DMS 273 (cell line): ENCODE measurements around the gene SLC30A4.
"Not testable (repeated sequence)": the region's sequence is repeated elsewhere in the genome, so short reads cannot be mapped to it uniquely, and the experiment has no call there.

Experiments
- DNase-seq: peaks from one replicate; lab custom pipeline; 2025; ENCODE audit not compliant: unreplicated experiment; lab: John Stamatoyannopoulos, UW

SLC30A4 gene

DNA sequence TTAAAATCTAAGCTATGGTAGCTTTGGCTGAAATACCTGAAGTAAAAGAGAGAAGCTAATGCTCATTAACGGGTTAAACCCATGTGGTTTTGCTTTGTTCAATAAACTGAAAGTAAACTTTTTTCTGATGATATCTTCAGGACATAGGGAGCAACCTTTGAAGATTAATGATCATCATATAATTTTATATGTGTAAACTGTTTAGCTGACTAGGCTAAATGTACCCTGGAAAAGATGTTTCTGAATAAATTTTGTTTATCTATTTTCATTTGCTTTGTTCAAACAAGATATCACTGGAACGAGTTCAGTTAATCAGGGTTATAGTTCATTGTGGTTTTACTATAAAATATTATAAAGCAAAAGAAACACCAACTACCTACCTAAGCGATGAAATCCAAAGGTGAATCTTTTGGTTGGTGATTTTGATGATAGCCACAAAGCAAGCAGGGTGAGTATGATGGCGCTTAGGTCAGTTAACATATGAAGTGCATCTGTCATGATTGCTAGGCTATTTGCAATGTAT, 11.7 kb downstream of the SLC30A4 start:
- no peak for DNase-seq

DNA sequence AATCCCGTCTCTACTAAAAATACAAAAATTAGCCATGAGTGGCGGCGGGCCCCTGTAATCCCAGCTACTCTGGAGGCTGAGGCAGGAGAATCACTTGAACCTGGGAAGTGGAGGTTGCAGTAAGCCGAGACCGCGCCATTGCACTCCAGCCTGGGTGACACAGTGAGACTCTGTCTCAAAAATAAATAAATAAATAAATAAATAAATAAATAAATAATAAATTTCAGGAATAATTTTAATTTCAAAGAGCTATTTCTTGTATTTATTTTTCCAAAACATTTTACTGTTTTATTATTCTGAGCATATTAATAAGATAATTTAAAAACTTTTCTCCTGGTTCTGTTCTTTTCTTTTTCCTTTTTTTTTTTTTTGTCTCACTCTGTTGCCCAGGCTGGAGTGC, 15.4 kb downstream of the SLC30A4 start:
- not testable (repeated sequence) for DNase-seq

DNA sequence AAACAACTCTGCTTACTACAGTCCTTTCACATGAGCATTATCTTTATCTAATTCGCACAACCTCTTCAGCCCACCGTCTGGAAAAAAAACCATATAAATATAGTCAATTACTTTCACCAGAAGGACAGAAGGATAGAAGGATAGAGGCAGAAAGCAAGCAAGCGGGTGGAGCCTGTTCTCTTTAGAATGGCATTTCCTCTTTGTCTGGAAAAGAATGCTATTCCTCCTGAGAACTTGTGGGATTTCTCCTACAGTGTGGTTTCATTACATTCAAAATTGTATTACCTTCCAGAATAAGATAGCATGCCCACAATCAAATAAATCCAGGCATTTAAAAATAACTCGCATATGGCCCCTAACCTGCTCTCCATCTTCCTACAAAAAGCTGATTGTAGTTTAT, 23.1 kb downstream of the SLC30A4 start:
- DNase-seq = no peak

DNA sequence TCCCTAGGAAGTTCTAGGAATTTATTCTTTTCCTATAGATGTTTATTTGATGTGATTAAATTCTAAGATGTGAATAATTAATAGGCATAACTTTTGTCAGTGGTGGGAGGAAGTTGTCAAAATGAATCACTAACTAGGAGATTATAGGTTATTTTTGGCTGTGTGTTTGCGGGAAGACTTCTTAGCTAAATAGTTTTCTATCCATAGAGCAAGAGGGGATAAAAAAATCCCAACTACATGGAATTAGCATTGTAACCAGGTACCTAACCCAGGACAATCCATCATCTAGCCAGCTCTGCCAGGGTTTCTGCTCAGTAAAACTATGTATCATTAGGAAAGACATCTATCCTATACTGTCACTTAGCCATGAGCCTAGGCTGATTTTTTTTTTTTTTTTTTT, 23.9 kb downstream of the SLC30A4 start:
- DNase-seq = no peak

DNA sequence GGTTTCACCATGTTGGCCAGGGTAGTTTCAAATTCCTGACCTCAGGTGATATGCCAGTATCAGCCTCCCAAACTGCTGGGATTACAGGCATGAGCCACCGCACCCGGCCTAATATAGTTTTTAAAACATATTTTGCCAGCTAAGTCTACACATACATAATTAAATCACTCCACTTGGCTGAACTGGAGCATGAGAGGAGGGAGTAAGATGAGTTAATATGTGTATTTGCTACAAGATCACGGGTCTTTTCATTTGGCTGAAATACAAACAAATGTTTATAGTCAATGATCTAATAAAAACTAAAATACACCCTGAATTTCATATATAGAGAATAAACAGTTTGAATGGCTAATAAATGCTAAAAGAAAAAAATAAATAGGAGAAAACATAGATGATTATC, 25.3 kb downstream of the SLC30A4 start:
- no peak for DNase-seq

DNA sequence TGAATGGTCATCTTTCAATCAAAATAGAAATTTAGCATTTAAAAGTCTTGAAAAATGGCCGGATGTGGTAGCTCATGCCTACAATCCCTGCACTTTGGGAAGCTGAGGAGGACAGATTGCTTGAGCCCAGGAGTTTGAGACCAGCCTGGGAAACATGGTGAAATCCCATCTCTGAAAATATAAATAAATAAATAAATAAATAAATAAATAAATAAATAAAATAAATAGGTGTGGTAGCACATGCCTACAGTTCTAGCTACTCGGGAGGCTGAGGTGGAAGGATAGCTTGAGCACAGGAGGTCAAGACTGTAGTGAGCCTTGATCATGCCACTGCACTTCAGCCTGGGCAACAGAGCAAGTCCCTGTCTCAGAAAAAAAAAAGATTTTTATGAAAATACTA, 25.9 kb downstream of the SLC30A4 start:
- no peak for DNase-seq

DNA sequence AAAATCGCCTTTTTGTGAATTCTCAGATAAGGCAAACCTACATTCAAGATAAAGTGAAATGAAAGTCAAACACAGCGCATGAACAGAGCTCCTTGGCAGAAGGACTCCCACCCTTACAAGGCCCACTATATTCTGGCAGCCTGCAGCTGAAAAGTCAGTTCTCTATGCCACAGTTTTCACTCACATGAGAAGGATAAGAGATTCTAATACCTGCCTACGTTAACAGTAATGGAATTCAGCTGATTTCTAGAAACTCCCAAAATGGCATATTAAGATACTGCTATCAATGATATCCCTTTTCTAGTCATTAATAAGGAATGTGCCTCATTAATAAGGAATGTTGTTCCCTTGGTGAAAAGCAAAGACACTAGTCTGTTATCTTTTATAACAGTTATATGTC, 27.0 kb downstream of the SLC30A4 start:
- no peak for DNase-seq

DNA sequence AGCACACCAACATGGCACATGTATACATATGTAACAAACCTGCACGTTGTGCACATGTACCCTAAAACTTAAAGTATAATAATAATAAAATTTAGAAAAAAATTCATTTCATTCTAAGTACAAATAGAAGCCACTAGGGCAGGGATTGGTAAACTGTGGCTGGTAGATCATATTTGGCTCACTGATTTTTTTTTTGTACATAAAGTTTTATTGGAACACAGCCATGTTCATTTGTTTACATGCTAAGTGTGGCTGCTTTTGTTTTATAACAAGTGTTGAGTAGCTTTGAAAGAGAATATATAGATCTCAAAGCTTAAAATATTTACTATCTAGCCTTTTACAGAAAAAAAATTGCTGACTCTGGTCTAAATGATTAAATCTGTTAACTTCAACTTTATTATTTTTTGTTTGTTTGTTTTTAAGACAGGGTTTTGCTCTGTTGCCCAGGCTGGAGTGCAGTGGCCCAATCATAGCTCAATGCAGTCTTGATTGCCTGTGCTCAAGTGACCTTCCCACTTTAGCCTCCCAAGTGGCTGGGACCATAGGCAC, 32.8 kb downstream of the SLC30A4 start:
- no peak for DNase-seq

DNA sequence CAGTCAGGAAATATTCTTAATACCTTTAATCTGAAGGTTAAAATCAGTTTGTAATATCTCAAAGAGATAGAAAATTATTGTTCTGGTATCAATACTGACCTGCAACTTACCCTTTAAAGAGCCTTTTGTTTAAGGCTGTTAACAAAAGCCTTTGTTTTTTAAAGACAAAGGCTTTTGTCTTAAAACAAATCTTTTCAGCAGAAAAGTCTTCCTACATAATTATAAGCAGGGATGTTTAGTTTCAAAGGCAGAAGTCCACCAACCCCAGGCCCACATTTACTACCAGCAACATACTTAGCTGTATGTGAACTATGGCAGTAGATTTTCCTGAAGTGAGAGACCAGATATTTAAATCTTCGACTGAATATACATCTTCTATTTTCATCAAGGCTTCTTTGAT, 36.2 kb downstream of the SLC30A4 start:
- DNase-seq = no peak

DNA sequence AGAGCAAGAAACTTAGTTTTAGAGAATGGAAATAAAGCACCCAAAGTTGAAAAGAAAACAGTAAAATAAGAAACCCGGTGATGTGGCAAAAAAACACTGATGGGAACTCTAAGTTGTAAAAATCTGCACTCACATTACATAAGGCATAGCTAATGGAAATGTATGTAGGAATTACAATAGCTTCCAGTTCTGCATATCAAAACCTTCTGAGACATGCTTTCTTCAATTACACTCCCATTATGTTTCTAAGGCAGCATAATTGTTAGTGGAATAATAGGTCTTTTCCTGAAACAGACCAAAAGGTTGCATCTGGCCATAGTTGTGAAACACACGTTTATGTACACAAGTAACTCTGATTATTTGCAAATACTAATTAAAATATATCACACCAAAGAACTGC, 41.4 kb downstream of the SLC30A4 start:
- DNase-seq = no peak

DNA sequence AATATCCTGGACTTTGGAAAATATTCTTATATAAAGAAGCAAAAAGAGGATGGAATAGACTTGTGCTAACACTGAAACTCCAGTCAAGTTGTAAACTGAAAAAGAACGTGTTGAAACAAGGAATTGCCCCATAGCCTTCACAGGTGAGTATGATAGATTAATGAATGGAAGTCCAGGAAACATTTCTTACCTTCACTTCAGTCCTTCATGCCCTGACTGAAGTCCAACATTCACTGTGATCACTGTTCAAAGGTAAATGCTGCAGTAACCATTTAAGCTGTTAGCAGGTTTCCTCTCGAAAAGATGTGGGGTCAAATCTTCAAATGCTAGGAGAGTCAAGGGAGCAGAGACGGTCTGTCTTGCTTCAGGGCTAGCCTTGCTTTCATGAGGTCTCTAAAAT, 46.1 kb downstream of the SLC30A4 start:
- DNase-seq = no peak

DNA sequence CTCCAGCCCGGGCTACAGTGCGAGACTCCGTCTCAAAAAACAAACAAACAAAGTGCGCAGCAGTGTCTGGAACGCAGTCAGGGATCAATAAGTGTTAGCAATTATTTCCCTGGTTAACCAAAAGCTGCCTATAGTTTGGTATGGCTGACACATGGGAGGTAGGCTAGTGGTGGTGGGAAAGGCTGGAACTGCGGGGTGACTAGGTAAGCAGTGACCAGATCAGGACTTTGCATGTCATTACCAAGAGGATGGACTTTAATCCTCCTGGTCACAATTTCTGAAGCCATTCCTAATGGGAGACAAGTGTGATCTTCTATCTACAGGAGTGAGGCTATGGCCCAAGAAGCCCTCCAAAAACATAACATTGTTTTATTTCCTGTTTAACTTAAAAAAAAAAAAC, 47.8 kb downstream of the SLC30A4 start:
- no peak for DNase-seq

DNA sequence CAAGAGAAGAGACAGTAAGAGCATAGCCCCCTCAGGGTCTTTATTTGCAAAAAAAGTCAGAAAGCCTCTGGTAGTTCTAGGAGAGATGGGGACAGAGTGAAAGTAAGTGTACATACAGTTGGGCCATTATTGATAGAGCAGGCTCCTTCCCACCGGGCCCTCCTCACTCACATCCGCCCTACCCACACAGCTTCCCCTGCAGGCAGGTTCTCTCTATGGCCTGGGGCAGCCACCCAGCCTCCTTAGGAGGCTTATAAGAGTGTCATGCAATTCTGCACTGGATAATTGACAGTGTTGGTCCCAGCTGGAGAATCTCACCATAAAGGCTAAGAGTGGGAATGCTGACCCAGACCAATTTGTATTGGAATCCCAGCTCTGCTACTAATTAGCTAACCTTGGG, 49.5 kb downstream of the SLC30A4 start:
- no peak for DNase-seq

DNA sequence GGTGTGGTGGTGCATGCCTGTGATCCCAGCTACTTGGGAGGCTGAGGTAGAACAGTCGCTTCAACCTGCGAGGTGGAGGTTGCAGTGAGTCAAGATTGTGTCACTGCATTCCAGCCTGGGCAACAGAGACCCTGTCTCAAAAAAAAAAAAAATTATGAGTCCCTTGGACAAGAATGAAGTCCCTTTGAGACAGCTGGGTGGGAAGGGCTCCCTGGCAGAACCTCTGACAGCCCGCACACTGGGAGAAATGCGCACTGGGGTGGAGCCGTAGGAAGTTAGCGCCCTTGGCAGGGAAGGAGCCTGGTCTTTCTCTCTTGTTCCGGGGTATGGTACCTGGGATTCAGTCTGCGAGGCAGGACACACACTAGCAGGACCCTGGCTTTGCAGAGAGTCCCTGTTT, 51.4 kb downstream of the SLC30A4 start:
- DNase-seq = no peak

DNA sequence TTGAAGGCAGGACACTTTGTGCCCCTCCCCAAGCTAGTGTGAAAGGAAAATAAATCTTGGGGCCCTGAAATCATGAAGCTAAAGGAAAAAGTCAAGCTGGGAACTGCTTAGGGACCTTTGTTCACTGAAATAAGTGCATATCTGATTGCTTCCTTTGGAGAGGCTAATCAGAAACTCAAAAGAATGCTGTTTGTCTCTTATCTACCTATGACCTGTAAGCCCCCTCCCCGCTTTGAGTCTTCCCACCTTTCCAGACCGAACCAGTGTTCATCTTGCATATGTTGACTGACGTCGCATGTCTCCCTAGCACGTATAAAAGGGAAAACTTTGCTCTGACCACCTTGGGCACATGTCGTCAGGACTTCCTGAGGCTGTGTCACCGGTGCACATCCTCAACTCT, 53.1 kb downstream of the SLC30A4 start:
- no peak for DNase-seq

DNA sequence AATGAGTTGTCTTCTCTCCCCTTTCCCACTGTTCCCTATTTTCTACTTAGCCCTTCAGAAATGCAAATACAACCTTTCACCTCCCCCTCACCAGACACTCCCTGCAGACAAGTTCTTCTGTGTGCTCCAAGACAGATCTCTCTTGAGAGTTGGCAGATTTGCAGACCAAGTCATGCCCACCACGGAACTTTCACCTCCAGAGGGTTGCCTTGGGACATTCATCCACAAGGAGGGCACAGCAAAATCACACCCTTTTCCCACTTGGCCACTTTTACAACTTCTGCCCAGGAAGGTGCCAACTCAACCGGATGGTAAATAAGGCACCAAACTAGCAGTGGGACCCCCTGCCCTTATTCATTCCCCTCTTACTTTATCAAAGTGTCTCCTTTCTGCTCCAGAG, 53.5 kb downstream of the SLC30A4 start:
- DNase-seq = no peak

DNA sequence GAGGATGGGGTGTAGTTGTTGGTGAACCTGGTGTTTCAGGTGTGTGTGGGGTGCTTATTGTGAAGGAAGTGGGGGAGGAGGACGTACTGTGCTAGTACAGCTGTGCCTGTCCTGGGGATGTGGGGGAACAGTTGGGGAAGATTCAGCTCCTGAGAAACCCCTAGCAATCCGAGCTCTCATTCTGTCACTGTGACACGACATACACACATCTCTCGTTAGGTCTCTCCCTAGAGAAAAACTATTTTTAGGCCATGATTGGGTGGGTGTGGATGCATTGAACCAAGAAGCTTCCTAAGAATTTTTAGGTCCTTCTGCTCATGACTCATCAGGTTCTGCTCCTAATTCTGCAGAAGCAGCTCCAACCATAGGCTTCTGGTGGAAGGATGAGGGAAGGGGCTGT, 54.3 kb downstream of the SLC30A4 start:
- DNase-seq = no peak

DNA sequence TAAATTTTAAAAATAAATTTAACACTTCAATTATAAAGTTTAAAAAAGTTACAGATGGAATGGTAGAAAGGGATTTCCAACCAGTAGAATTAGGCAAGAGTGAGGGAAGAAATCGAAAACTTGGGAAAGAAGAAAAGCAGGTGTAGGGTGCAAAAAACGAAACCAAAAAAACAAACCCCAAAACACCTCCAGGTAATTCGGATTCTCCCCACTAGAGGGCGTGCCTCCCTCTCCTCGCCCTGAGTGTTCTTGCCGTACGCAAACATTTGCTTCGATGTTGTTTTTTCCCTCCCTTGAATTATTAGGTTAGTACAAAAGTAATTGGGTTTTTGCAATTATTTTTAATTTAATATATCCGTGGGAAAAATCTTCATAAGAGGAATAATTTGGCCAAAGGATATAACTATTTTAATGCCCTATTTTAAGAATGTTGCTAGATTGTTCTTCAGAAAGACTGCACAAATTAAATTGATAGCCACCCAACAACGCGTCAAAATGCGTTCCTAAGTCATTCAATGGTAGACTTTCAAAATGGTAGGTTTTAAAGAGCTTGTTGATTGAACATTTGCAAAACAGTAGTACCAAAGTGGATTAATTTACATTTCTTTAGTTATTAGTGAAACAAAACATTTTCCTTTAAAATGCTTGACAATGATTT, 63.7 kb downstream of the SLC30A4 start:
- peak; percentile 78 for DNase-seq

DNA sequence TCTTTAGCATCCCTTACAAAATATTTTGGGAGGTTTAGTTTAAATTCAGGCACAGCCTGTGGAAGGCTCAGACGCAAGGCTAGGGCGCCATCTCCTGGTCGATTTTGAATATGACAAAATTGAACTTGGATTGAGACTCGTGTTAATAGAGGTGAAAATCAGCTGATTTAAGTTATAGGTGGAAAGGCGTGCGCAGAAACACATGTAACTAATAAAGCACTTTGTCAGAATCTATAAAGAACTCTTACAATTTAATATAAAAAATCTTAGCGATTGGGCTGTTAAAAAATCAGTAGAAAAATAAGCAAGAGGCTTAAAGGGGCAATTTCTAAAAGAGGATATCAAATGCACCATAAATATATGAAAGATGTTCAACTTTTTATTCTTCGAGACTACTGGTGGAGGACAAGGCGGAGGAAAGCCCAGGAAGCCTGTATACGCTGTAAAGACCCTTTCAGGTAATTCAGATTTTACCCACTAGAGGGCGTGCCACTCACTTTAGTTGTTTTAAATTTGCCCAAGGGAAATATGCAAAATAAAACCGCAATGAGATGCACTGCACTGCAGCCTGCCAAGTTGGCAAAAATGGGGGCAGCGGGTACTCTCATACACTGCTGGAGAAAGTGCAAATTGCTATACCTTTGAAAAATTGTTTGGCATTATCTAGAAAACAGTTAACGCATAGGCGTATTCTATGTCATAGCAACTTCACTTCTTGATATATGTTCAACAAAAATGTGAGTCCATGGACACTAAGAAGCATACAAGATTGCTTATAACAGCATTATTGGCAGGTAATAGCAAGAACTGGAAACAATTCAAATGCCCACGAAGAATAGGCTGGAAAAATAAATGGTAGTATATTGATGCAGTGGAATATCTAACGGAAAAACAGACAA, 64.7 kb downstream of the SLC30A4 start:
- peak; percentile 94 for DNase-seq

DNA sequence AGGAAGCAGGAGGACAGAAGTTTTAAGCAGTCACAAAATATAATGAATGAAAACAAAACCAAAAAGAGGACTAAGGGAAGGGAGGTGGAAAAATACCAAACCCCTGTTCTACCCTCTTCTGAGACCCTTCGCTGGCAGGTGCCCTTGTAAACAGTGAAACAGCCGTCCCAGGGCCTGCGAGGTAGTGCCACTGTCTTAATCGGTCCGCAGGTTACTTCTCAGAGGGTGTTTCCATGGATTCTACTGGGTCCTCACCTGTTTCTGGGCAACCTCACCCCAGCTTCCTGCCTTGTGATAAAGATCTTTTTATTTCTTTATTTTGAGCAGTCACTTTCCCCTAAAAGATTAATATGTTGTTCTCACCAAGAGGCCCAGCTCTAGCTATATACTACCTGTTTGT, 65.3 kb downstream of the SLC30A4 start:
- DNase-seq = no peak

DNA sequence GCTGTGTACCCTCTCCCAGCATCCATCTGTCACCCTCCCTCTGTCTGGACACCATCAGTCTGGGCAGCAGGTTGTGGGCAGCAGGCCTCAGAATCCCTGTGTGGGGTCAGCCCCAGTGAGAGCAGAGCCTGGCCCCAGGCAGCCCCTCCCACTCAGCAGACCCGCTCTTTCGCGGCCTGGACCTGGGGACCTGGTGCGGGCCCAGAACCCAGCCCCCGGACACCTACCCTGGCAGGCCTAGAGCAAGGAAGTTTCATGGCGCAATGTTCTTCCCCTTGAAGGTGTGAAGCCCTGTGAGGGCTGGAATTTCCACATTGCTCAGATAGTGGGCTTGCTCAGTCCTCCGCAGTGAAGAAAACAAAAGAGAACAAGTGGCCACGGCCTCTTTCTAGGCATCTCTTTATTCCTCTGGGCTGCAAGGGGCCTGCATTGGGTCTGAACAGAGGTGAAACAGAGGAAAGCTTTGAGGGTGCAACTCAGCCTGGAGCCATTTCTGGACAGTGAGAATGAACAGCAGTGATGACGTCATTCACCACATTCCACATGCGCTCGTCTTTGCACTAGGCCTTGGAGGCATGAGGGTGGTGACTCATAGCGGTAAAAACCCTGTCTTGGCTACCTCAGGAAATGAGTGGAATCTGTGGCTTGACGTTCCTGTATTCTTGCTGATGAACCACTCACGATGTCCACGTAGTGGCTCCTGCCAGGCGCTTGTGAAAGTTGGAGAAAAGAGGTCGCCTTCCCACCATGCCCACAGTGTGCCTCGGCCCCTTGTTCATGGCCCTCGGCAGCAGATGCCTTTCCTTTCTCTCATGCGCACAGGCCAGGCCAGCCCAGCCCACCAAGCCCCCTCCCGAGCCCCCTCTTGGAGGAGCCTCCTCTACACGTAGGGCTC, 66.1 kb downstream of the SLC30A4 start:
- DNase-seq = peak; percentile 15
